A549 treated with GW870086 at 1 μM for 4 hours (cell line): ENCODE measurements around the gene SLC43A2. TPM values are rescaled to one million over a fixed set of nuclear protein-coding genes. Genes with fewer than 3 reads are reported as not detected.

Source experiments
- total RNA-seq: library from RNA; stranded (reverse); fragments of 200-300 nt; extraction: Qiagen RNA extraction; gene quantifications from 5 replicates; pipeline ENCODE4 v1.2.3, GENCODE V29; 2022; ENCODE audit warnings: low read depth

The SLC43A2 gene
- 4.8 to 7.0 TPM (median 5.7 TPM) in 5 replicates for total RNA-seq

GRCh38 chr17:1627982-1628855, at the start of gene SLC43A2:
SLC43A2 (minus strand) TSS chr17:1628834; CDS start chr17:1627874, 960 bp downstream.

GRCh38 chr17:1649844-1650501, 21.3 kb upstream of the SLC43A2 start, which contains the start of gene RILP:
RILP (minus strand) TSS chr17:1649866; CDS start chr17:1649804, 62 bp downstream.

DNA sequence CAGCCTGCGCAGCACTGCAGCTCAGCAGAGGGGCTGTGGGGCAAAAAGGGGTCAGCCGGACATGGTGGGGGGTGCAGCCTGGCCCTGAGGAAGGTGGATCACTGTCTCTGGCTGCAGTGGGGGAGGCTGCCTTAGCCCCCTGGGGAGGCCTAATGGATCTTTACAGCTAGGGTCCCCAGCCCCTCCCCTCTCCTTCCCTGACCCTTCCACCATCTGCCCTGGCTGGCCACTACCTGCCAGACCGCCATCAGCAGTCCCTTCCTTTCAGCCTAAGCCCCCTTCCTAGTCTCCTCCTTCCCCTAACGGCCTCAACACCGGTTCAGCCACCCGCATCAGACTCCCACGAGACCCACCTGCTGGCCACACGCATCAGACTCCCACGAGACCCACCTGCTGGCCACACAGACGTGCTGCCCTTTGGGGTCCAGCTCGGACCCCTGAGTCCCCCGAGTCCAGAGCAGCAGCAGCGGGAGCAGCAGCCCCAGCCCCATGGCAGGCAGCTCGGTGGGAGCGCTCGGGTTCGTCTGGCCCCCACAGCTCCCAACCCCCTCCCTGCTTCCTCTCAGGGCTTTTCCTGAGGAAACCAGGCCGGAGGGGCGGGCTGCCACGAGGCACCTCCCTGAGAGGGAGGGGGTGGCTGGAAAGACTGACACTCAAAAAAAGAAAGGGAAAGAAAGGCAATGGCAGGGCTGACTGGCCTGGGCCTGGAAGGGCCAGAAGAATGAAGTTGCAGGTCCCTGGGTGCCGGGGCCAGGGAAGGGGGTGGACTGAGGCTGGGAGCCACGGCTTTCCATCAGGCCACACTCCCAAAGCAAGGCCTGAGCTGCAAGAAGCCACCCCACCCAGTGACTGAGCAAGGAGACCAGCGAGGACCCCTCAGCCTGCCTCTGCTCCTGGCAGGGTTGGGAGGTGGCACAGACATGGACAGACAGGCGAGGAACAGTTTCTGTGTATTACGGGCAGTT, 16.9 kb upstream of the SLC43A2 start, which contains the start of gene SCARF1:
Gene SCARF1, minus strand, starts transcription at position 526 of the 965 bp plus-strand sequence. Its CDS starts 35 bp downstream, at position 491.

Other genes with a start within 250 kb of the SLC43A2 start
- 559 to 1,080 TPM (median 568 TPM) in 5 replicates for gene YWHAE, start 228.6 kb downstream of the SLC43A2 start, total RNA-seq
- gene CRK, start 172.6 kb downstream of the SLC43A2 start, total RNA-seq, result 77.5 to 92.1 TPM (median 88.3 TPM) in 5 replicates
- gene MYO1C, start 136.1 kb downstream of the SLC43A2 start, total RNA-seq, result 105 to 136 TPM (median 129 TPM) in 5 replicates
- 19.3 to 26.3 TPM (median 23.9 TPM) in 5 replicates for gene INPP5K, start 112.2 kb downstream of the SLC43A2 start, total RNA-seq
- 57.4 to 71.2 TPM (median 65.4 TPM) in 5 replicates for gene PITPNA, start 66.0 kb downstream of the SLC43A2 start, total RNA-seq
- gene SCARF1, start 16.9 kb upstream of the SLC43A2 start, total RNA-seq, result 0.18 to 0.38 TPM (median 0.27 TPM) in 5 replicates
- gene RILP, start 21.0 kb upstream of the SLC43A2 start, total RNA-seq, result 14.6 to 18.7 TPM (median 18.1 TPM) in 5 replicates
- 251 to 271 TPM (median 258 TPM) in 5 replicates for gene PRPF8, start 56.0 kb upstream of the SLC43A2 start, total RNA-seq
- 0.97 to 1.9 TPM (median 1.6 TPM) in 5 replicates for gene TLCD2, start 81.5 kb upstream of the SLC43A2 start, total RNA-seq
- gene WDR81, start 95.9 kb upstream of the SLC43A2 start, total RNA-seq, result 20.0 to 30.4 TPM (median 27.2 TPM) in 5 replicates
- 2.8 to 3.5 TPM (median 3.2 TPM) in 5 replicates for gene SERPINF2, start 114.0 kb upstream of the SLC43A2 start, total RNA-seq
- 1.2 to 2.3 TPM (median 1.9 TPM) in 5 replicates for gene SERPINF1, start 133.2 kb upstream of the SLC43A2 start, total RNA-seq
- gene SMYD4, start 201.1 kb upstream of the SLC43A2 start, total RNA-seq, result 8.0 to 10.0 TPM (median 8.9 TPM) in 5 replicates
- gene RPA1, start 201.2 kb upstream of the SLC43A2 start, total RNA-seq, result 60.2 to 87.1 TPM (median 81.8 TPM) in 5 replicates